Measurements from ENCODE around the gene TMEM178B. TPM values are rescaled to one million over a fixed set of nuclear protein-coding genes. Genes with fewer than 3 reads are reported as not detected.
"Not testable (repeated sequence)": the region's sequence is repeated elsewhere in the genome, so short reads cannot be mapped to it uniquely, and the experiment has no call there.

Gene TMEM178B
- polyA plus RNA-seq, 1 donor from 2014 or later = 40.7 TPM

DNA sequence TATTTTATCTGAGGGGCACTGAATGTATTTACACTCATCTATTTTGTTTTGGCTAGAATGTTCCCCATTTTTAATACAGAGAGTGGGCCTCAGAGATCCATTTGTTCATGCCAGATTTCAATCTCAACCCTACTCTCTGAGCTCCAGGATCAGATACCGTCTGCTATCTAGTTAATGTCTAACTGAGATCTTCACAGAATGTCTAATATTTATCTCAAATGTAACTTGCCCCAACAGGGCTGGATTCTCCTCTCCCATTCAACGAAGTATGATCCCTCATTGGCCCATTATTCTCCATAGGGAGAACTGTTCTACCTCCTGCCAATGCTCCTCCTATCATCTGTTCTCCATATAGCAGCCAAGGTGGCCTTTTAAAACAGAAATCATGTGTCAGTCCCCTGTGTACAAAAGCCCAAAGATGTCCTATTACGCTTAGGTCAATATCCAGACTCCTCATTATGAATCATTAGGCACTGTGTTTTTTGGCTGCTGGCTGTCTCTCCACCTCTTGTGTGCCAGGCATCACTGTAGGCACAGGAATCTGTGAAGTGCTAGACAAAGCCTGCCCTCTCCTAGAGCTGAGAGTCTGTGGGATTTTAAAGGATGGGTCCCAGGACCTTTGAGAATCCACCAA lies 308.0 kb downstream of the TMEM178B start:
- H2AFZ ChIP-seq (ENCODE audit: low read depth, low read length) = no peak overlapping the region
- H3K79me2 ChIP-seq (replicated peaks; ENCODE audit: insufficient read depth, low read length) = peaks cover 13% of the 10 kb centered on the region
- H4K20me1 ChIP-seq (ENCODE audit: insufficient read depth) = no peaks in the 10 kb centered on the region
- no peak overlapping the region for H3K9ac ChIP-seq (ENCODE audit: low read length)
- no peak overlapping the region for H3K4me3 ChIP-seq (ENCODE audit: low read length)
- no peak overlapping the region for H3K27ac ChIP-seq (ENCODE audit: low read length)
- TF ChIP-seq, protein P1, sequence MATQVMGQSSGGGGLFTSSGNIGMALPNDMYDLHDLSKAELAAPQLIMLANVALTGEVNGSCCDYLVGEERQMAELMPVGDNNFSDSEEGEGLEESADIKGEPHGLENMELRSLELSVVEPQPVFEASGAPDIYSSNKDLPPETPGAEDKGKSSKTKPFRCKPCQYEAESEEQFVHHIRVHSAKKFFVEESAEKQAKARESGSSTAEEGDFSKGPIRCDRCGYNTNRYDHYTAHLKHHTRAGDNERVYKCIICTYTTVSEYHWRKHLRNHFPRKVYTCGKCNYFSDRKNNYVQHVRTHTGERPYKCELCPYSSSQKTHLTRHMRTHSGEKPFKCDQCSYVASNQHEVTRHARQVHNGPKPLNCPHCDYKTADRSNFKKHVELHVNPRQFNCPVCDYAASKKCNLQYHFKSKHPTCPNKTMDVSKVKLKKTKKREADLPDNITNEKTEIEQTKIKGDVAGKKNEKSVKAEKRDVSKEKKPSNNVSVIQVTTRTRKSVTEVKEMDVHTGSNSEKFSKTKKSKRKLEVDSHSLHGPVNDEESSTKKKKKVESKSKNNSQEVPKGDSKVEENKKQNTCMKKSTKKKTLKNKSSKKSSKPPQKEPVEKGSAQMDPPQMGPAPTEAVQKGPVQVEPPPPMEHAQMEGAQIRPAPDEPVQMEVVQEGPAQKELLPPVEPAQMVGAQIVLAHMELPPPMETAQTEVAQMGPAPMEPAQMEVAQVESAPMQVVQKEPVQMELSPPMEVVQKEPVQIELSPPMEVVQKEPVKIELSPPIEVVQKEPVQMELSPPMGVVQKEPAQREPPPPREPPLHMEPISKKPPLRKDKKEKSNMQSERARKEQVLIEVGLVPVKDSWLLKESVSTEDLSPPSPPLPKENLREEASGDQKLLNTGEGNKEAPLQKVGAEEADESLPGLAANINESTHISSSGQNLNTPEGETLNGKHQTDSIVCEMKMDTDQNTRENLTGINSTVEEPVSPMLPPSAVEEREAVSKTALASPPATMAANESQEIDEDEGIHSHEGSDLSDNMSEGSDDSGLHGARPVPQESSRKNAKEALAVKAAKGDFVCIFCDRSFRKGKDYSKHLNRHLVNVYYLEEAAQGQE (IDR thresholded peaks at IDR 0.05; ENCODE audit: borderline replicate concordance) = no peak
- TF ChIP-seq EZH2 (IDR thresholded peaks at IDR 0.05; ENCODE audit: borderline replicate concordance, insufficient read depth, low read length, poor library complexity, severe bottlenecking) (no peak), SMC3 (conservative IDR thresholded peaks at IDR 0.05; ENCODE audit: poor library complexity) (no peak), MXI1 (conservative IDR thresholded peaks at IDR 0.05; ENCODE audit: poor library complexity, severe bottlenecking) (no peak)
- H3K9me3 ChIP-seq (ENCODE audit: low read length) = no peaks in the 10 kb centered on the region
- H3K9me2 ChIP-seq (ENCODE audit: insufficient read depth, low read length) = no peaks in the 10 kb centered on the region
- H3K27me3 ChIP-seq (ENCODE audit: insufficient read depth, low read depth, low read length) = no peaks in the 10 kb centered on the region
- no peaks in the 10 kb centered on the region for H3F3A ChIP-seq (ENCODE audit: insufficient read depth, low read length, poor library complexity, severe bottlenecking)
- H3K36me3 ChIP-seq (ENCODE audit: insufficient read depth, low read length) = no peaks in the 10 kb centered on the region
- H3K4me2 ChIP-seq (ENCODE audit: low read length) = no peak overlapping the region

DNA sequence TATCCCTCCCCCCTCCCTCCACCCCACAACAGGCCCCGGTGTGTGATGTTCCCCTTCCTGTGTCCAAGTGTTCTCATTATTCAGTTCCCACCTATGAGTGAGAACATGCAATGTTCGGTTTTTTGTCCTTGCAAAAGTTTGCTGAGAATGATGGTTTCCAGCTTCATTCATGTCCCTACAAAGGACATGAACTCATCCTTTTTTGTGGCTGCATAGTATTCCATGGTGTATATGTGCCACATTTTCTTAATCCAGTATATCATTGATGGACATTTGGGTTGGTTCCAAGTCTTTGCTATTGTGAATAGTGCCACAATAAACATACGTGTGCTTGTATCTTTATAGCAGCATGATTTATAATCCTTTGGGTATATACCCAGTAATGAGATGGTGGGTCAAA lies 309.5 kb downstream of the TMEM178B start:
- H3K9ac ChIP-seq (ENCODE audit: low read length); H3F3A ChIP-seq (ENCODE audit: insufficient read depth, low read length, poor library complexity, severe bottlenecking); H3K4me3 ChIP-seq (ENCODE audit: low read length); H3K27ac ChIP-seq (ENCODE audit: low read length); H4K20me1 ChIP-seq (ENCODE audit: insufficient read depth); H2AFZ ChIP-seq (ENCODE audit: low read depth, low read length); H3K9me3 ChIP-seq (ENCODE audit: low read length); H3K4me2 ChIP-seq (ENCODE audit: low read length); H3K9me2 ChIP-seq (ENCODE audit: insufficient read depth, low read length); H3K36me3 ChIP-seq (ENCODE audit: insufficient read depth, low read length); H3K27me3 ChIP-seq (ENCODE audit: insufficient read depth, low read depth, low read length): not testable (repeated sequence)
- H3K79me2 ChIP-seq (replicated peaks; ENCODE audit: insufficient read depth, low read length) = peaks cover 17% of the 10 kb centered on the region

DNA sequence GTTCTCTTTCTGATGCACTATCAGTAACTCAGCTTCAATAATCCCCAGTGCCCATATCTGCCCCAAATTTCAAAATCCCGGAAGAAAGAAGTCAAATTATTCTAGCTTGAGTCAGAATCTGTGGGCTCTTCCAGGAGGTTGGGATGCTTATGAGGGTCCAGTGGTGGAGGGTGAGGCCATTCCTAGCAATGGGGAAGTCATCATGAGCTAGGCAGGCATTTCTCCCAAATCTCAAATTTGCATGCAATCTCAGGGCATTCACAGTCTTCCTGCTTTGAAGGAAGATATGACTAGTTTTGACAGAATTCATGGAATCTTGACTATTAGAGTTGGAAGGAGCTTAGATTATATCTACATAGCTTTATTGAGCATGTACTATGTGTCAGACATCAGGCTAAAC lies 313.0 kb downstream of the TMEM178B start:
- Histone ChIP-seq H4K20me1 (ENCODE audit: insufficient read depth) (no peaks in the 10 kb centered on the region), H2AFZ (ENCODE audit: low read depth, low read length) (no peak overlapping the region), H3K9me3 (ENCODE audit: low read length) (no peaks in the 10 kb centered on the region), H3K27me3 (ENCODE audit: insufficient read depth, low read depth, low read length) (no peaks in the 10 kb centered on the region), H3K4me2 (ENCODE audit: low read length) (no peak overlapping the region), H3F3A (ENCODE audit: insufficient read depth, low read length, poor library complexity, severe bottlenecking) (peaks cover 11% of the 10 kb centered on the region), H3K27ac (ENCODE audit: low read length) (no peak overlapping the region), H3K9me2 (ENCODE audit: insufficient read depth, low read length) (no peaks in the 10 kb centered on the region), H3K79me2 (replicated peaks; ENCODE audit: insufficient read depth, low read length) (peaks cover 17% of the 10 kb centered on the region), H3K9ac (ENCODE audit: low read length) (no peak overlapping the region), H3K4me3 (ENCODE audit: low read length) (no peak overlapping the region), H3K36me3 (ENCODE audit: insufficient read depth, low read length) (no peaks in the 10 kb centered on the region)
- TF ChIP-seq SMC3 (conservative IDR thresholded peaks at IDR 0.05; ENCODE audit: poor library complexity) (no peak), POLR2AphosphoS5 (IDR thresholded peaks at IDR 0.05) (no peak), EP300 (conservative IDR thresholded peaks at IDR 0.05; ENCODE audit: poor library complexity, severe bottlenecking) (no peak), RAD21 (conservative IDR thresholded peaks at IDR 0.05) (no peak), TAF1 (IDR thresholded peaks at IDR 0.05; ENCODE audit: low read depth) (no peak), EZH2 (IDR thresholded peaks at IDR 0.05; ENCODE audit: borderline replicate concordance, insufficient read depth, low read length, poor library complexity, severe bottlenecking) (no peak)
- TF ChIP-seq, protein P2, sequence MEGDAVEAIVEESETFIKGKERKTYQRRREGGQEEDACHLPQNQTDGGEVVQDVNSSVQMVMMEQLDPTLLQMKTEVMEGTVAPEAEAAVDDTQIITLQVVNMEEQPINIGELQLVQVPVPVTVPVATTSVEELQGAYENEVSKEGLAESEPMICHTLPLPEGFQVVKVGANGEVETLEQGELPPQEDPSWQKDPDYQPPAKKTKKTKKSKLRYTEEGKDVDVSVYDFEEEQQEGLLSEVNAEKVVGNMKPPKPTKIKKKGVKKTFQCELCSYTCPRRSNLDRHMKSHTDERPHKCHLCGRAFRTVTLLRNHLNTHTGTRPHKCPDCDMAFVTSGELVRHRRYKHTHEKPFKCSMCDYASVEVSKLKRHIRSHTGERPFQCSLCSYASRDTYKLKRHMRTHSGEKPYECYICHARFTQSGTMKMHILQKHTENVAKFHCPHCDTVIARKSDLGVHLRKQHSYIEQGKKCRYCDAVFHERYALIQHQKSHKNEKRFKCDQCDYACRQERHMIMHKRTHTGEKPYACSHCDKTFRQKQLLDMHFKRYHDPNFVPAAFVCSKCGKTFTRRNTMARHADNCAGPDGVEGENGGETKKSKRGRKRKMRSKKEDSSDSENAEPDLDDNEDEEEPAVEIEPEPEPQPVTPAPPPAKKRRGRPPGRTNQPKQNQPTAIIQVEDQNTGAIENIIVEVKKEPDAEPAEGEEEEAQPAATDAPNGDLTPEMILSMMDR (IDR thresholded peaks at IDR 0.05; ENCODE audit: poor library complexity, severe bottlenecking) = no peak
- TF ChIP-seq, protein P1 (IDR thresholded peaks at IDR 0.05; ENCODE audit: borderline replicate concordance) = no peak

All from neural cell (in vitro differentiated cells).